Measurements from ENCODE around the gene METTL1. TPM values are rescaled to one million over a fixed set of nuclear protein-coding genes. Genes with fewer than 3 reads are reported as not detected.

METTL1 gene
- total RNA-seq, 1 donor from 2014 or later = 14.4 TPM

DNA sequence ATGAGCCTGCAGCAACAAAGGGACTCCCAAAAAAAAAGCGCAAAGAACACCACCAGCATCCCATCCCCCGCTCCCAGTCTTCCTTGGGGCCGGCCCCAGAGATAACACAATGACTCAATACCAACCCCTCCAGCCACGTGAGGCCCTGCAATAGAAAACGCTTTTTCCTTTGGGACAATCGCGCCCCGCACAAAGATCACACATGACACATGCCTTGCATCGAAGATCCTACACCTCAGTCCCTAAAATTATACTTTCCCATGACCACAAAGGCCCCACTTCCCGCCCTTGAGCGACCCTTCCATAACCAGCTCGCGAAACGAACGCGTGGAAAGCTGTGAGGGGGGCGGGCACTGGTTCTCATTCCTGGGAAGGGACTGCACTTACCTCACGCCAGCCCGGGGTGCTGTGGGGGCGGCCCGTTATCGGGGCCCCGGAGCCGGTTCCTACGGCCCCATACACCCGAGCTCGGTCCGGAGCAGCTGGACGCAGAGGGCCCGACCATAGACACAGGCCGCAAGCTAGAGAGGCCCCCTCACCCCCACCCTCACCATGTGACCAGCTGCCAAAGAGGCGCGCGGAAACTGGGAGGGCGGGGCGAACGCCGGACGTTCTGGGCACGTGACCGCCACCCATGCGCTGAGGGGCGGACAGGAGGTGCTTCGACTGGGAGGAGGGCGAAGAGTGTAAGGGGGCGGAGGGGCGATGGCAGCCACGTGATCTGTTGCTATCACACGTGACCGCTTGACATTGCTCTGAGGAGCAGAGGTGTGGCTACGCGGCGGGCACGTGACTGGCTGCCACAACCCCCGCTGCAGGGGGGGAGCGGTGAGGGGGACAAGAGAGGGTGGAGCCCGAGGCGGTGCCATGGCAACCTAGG is 19.9 kb downstream of the METTL1 start, which contains the start of gene CDK4:
Gene CDK4 (minus strand): TSS at position 523 of the 880 bp plus-strand sequence. CDS start 593 bp downstream, outside the sequence.
- Histone ChIP-seq H3K4me3 (peak within 1 kb of the TSS; percentile 84), H3K27ac (peak within 1 kb of the TSS; percentile 89), H3K36me3 (peaks cover 38% of the 10 kb centered on the region), H3K4me1 (peaks cover 50% of the 10 kb centered on the region), H3K27me3 (ENCODE audit: low read depth) (no peaks in the 10 kb centered on the region), H3K9me3 (no peaks in the 10 kb centered on the region)
- DNase-seq = peak; percentile 99
- intact Hi-C loops (cut with DNase I) = no loop called here
- TF ChIP-seq, protein P1, sequence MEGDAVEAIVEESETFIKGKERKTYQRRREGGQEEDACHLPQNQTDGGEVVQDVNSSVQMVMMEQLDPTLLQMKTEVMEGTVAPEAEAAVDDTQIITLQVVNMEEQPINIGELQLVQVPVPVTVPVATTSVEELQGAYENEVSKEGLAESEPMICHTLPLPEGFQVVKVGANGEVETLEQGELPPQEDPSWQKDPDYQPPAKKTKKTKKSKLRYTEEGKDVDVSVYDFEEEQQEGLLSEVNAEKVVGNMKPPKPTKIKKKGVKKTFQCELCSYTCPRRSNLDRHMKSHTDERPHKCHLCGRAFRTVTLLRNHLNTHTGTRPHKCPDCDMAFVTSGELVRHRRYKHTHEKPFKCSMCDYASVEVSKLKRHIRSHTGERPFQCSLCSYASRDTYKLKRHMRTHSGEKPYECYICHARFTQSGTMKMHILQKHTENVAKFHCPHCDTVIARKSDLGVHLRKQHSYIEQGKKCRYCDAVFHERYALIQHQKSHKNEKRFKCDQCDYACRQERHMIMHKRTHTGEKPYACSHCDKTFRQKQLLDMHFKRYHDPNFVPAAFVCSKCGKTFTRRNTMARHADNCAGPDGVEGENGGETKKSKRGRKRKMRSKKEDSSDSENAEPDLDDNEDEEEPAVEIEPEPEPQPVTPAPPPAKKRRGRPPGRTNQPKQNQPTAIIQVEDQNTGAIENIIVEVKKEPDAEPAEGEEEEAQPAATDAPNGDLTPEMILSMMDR (IDR thresholded peaks at IDR 0.05) = no peak
- peak; percentile 90 to 93 for ATAC-seq

DNA sequence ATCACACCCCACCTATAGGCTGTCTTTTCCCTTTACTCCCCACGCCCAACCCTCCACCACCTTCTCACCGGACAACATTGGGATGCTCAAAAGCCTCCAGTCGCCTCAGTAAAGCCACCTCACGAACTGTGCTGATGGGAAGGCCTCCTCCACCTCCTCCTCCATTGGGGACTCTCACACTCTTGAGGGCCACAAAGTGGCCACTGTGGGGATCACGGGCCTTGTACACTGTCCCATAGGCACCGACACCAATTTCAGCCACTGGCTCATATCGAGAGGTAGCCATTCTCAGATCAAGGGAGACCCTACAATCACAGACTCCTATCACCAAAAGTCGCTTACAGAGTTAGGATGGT is 20.5 kb downstream of the METTL1 start:
- intact Hi-C loops (cut with DNase I) = no loop called here
- no peak for ATAC-seq
- peaks cover 44% of the 10 kb centered on the region for H3K36me3 ChIP-seq
- peak overlapping the region; percentile 89 for H3K27ac ChIP-seq
- TF ChIP-seq, protein P1 (IDR thresholded peaks at IDR 0.05) = no peak
- H3K27me3 ChIP-seq (ENCODE audit: low read depth) = no peaks in the 10 kb centered on the region
- DNase-seq = no peak
- H3K9me3 ChIP-seq = no peaks in the 10 kb centered on the region
- H3K4me3 ChIP-seq = peak overlapping the region; percentile 84
- H3K4me1 ChIP-seq = peaks cover 44% of the 10 kb centered on the region

DNA sequence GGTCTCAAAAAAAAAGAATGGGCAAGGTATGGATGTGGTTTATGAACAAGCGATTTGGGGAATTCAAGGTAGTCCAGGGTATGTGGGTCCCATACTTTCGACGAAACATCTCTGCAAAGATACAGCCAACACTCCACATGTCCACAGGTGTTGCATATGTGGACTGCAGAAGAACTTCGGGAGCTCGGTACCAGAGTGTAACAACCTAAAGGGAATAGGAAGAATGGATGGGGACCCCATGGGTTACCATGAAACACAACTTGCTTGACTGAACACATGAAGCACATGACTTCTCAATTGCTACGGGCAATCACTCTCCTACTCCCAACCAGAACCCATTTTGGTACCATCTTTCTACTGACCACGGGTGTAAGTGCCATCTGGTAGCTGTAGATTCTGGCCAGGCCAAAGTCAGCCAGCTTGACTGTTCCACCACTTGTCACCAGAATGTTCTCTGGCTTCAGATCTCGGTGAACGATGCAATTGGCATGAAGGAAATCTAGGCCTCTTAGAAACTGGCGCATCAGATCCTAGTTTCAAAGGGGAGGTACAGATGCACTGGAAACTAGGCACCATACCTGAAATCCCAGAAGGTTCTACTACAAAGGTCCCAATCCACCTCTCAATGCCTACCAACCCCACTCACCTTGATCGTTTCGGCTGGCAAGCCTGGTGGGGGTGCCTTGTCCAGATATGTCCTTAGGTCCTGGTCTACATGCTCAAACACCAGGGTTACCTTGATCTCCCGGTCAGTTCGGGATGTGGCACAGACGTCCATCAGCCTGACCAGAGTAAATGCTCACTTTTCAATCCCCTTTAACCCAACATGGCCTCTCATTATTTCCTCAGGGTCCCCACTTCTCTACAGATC is 21.1 kb downstream of the METTL1 start:
- intact Hi-C loops (cut with DNase I) = no loop called here
- ATAC-seq (no peak), DNase-seq (no peak)
- H3K4me3 ChIP-seq = peak overlapping the region; percentile 84
- H3K36me3 ChIP-seq = peaks cover 46% of the 10 kb centered on the region
- H3K27ac ChIP-seq = peak overlapping the region; percentile 89
- no peaks in the 10 kb centered on the region for H3K27me3 ChIP-seq (ENCODE audit: low read depth)
- H3K4me1 ChIP-seq = peaks cover 42% of the 10 kb centered on the region
- TF ChIP-seq, protein P1 (IDR thresholded peaks at IDR 0.05) = no peak
- no peaks in the 10 kb centered on the region for H3K9me3 ChIP-seq

DNA sequence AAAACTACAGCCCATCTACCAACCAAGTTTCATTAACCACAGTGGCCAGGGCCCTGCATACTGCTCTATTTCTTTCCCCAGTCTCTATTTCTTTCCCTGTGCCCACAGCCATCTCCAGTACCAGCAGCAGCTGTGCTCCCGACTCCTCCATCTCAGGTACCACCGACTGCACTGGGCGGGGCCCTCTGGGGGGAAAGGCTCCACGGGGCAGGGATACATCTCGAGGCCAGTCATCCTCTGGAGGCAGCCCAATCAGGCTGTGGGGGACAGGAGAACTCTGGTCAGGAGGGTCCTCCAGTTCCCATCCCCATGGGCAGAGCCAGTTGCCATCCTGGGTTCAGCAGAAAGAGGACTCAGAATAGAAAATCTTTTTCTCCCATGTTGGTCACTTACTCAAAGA is 22.8 kb downstream of the METTL1 start:
- DNase-seq (no peak), ATAC-seq (no peak)
- H3K9me3 ChIP-seq = no peaks in the 10 kb centered on the region
- TF ChIP-seq, protein P1 (IDR thresholded peaks at IDR 0.05) = no peak
- H3K4me1 ChIP-seq = peaks cover 43% of the 10 kb centered on the region
- H3K27ac ChIP-seq = no peak overlapping the region
- peaks cover 46% of the 10 kb centered on the region for H3K36me3 ChIP-seq
- intact Hi-C loops (cut with DNase I) = no loop called here
- no peak overlapping the region for H3K4me3 ChIP-seq
- H3K27me3 ChIP-seq (ENCODE audit: low read depth) = no peaks in the 10 kb centered on the region

DNA sequence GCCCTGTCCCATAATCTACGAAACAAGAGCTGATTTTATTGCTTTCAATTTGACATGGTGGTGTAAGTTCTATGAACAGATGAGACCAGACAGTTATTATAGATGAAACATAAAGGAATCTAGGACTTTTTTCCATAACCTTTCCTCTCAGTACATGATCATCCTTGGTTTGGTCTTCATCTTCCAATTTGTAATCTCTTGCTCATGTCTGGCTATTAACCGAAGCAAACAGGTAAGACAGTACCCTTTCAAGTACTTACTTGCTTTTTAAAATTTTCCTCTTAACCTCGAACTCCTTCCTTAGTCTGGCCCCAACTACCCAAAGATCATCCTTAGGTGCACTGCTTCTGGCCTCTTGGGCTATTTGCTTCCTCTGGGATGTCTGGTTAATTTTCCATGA is 25.9 kb downstream of the METTL1 start:
- no peaks in the 10 kb centered on the region for H3K9me3 ChIP-seq
- peaks cover 46% of the 10 kb centered on the region for H3K36me3 ChIP-seq
- peaks cover 23% of the 10 kb centered on the region for H3K4me1 ChIP-seq
- DNase-seq (no peak), ATAC-seq (no peak)
- intact Hi-C loops (cut with DNase I) = no loop called here
- TF ChIP-seq, protein P1 (IDR thresholded peaks at IDR 0.05) = no peak
- peaks cover 4% of the 10 kb centered on the region for H3K27me3 ChIP-seq (ENCODE audit: low read depth)
- no peak overlapping the region for H3K4me3 ChIP-seq
- peak overlapping the region; percentile 95 for H3K27ac ChIP-seq

All from lower lobe of right lung (tissue), 2 donors.